Measurements from ENCODE around the gene DRAXIN.
A peak's percentile ranks its signal among the peaks of the same experiment; 100 is the strongest.

Gene DRAXIN

GRCh38 chr1:11733306-11733705 lies 41.8 kb downstream of the DRAXIN start:
- no peak for DNase-seq (ENCODE audit: extremely low read depth, low read depth)
- TF ChIP-seq CTCF (IDR thresholded peaks at IDR 0.05; ENCODE audit: low read depth, low read length), result no peak

GRCh38 chr1:11735531-11735853 lies 44.0 kb downstream of the DRAXIN start:
- DNase-seq (ENCODE audit: extremely low read depth, low read depth), result no peak
- TF ChIP-seq CTCF (IDR thresholded peaks at IDR 0.05; ENCODE audit: low read depth, low read length), result no peak

- TF ChIP-seq CTCF (IDR thresholded peaks at IDR 0.05; ENCODE audit: low read depth, low read length), result no peak; the same call in 1 of the 2 replicates
- DNase-seq (ENCODE audit: extremely low read depth, low read depth), result peak; percentile 76
Observed at GRCh38 chr1:11735854-11736745, 44.6 kb downstream of the DRAXIN start, which contains the start of gene AGTRAP. TSS of gene AGTRAP (plus strand) at chr1:11736136. CDS start at chr1:11736209, 73 bp downstream.

GRCh38 chr1:11736746-11737639 lies 45.5 kb downstream of the DRAXIN start:
- DNase-seq (ENCODE audit: extremely low read depth, low read depth), result no peak
- TF ChIP-seq CTCF (IDR thresholded peaks at IDR 0.05; ENCODE audit: low read depth, low read length), result no peak

GRCh38 chr1:11738096-11738495 lies 46.6 kb downstream of the DRAXIN start:
- DNase-seq (ENCODE audit: extremely low read depth, low read depth), result no peak
- no peak for TF ChIP-seq CTCF (IDR thresholded peaks at IDR 0.05; ENCODE audit: low read depth, low read length)

GRCh38 chr1:11738783-11739182 lies 47.3 kb downstream of the DRAXIN start:
- no peak for DNase-seq (ENCODE audit: extremely low read depth, low read depth)
- no peak for TF ChIP-seq CTCF (IDR thresholded peaks at IDR 0.05; ENCODE audit: low read depth, low read length)

All from AG09319 (cell line).